Prostate gland (tissue), 2 donors: ENCODE results near the gene UCK2.

Experiments used
- POLR2A ChIP-seq: fragments of 450-650 bp; IDR thresholded peaks from one replicate; pipeline ENCODE4 v1.6.1; 2016; ENCODE audit warnings: antibody characterized with exemption, mild to moderate bottlenecking
- POLR2AphosphoS5 ChIP-seq: sonication (generic); formaldehyde crosslinking; IDR thresholded peaks from one replicate; pipeline ENCODE4 v1.6.1; 2017; ENCODE audit warnings: antibody characterized with exemption
- TF ChIP-seq, protein P1 (sequence below), 4 experiments: fragments of 200-600 bp in 2 of 4; fragments of 450-650 bp in 2 of 4; sonication (generic) in 2 of 4; IDR thresholded peaks; 1 replicate in 3 of 4; 2 replicates in 1 of 4; pipeline ENCODE4 v1.5.1; 2016 to 2019; ENCODE audit warnings: antibody characterized with exemption in 4 of 4, mild to moderate bottlenecking in 2 of 4, moderate library complexity in 2 of 4

DNA sequence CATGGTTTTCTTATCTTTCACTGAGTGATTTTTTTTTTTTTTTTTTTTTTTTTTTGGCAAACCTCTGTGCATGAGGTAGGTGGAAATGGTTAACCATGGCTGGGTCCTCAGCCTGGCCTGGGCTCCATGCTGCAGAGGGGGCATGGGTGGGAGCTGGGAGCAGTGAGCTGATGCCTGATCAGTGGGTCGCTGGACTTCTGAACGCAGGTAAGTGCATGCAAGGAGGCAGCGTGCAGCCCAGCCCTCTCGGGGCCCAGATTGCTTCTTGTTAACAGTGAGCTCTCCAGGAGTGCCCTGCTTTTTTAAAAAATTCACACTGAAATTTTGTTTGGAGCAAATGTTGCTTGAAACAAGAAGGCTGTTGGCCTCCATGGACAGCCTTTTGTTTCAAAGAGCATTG, 75.2 kb downstream of the UCK2 start:
- TF ChIP-seq POLR2A (no peak), POLR2AphosphoS5 (no peak)
- TF ChIP-seq, protein P1, sequence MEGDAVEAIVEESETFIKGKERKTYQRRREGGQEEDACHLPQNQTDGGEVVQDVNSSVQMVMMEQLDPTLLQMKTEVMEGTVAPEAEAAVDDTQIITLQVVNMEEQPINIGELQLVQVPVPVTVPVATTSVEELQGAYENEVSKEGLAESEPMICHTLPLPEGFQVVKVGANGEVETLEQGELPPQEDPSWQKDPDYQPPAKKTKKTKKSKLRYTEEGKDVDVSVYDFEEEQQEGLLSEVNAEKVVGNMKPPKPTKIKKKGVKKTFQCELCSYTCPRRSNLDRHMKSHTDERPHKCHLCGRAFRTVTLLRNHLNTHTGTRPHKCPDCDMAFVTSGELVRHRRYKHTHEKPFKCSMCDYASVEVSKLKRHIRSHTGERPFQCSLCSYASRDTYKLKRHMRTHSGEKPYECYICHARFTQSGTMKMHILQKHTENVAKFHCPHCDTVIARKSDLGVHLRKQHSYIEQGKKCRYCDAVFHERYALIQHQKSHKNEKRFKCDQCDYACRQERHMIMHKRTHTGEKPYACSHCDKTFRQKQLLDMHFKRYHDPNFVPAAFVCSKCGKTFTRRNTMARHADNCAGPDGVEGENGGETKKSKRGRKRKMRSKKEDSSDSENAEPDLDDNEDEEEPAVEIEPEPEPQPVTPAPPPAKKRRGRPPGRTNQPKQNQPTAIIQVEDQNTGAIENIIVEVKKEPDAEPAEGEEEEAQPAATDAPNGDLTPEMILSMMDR (IDR thresholded peaks at IDR 0.05): no peak
